H1 (cell line): ENCODE measurements around the gene VPS13D. TPM values are rescaled to one million over a fixed set of nuclear protein-coding genes. Genes with fewer than 3 reads are reported as not detected.

ENCODE experiments used
- CTCF ChIA-PET: fragments of 300-600 bp; sonication (Branson Sonifier 250); formaldehyde crosslinking; loops from one replicate; lab custom pipeline; 2021; ENCODE audit not compliant: partially characterized antibody; lab: Charles Lee
- POLR2A ChIA-PET: fragments of 300-600 bp; sonication (Branson Sonifier 250); formaldehyde crosslinking; loops from one replicate; lab custom pipeline; 2021; ENCODE audit warnings: inconsistent platforms; ENCODE audit not compliant: partially characterized antibody; lab: Charles Lee
- DNase-seq, 2 experiments: peaks; one replicate each; pipeline versions ENCODE4 v3.0.0 to v3.0.0-alpha.2; 2010 to 2022; ENCODE audit warnings: low spot score in 2 of 2, low read depth in 1 of 2, mixed read lengths in 1 of 2
- FAIRE-seq: peaks from 2 replicates; lab custom pipeline; 2011; peaks lifted over from hg19 to GRCh38; lab: Jason Lieb, UNC
- H2AFZ ChIP-seq: 2 replicates; pipeline ENCODE4 v1.8.1; 2012; ENCODE audit warnings: low read length, inconsistent platforms
- H2AK5ac ChIP-seq: 2 replicates; pipeline ENCODE4 v1.6.1; 2013; ENCODE audit warnings: low read depth, low read length
- H2BK120ac ChIP-seq: replicated peaks from 2 replicates; pipeline ENCODE3; 2013; ENCODE audit warnings: low read depth, low read length, inconsistent platforms
- H2BK12ac ChIP-seq: 2 replicates; pipeline ENCODE4 v1.6.1; 2013; ENCODE audit warnings: low read depth, low read length
- H2BK15ac ChIP-seq: 2 replicates; pipeline ENCODE4 v1.6.1; 2013; ENCODE audit warnings: low read length
- H2BK20ac ChIP-seq: 2 replicates; pipeline ENCODE4 v1.6.1; 2013; ENCODE audit warnings: low read length
- H2BK5ac ChIP-seq: 2 replicates; pipeline ENCODE4 v1.6.1; 2013; ENCODE audit warnings: low read depth, low read length
- H3K14ac ChIP-seq: 2 replicates; pipeline ENCODE4 v1.6.1; 2013; ENCODE audit warnings: inconsistent platforms; ENCODE audit not compliant: insufficient read length
- H3K18ac ChIP-seq: 2 replicates; pipeline ENCODE4 v1.6.1; 2013; ENCODE audit warnings: low read length; ENCODE audit errors: extremely low read depth
- H3K23ac ChIP-seq: 2 replicates; pipeline ENCODE4 v1.6.1; 2013; ENCODE audit warnings: inconsistent platforms; ENCODE audit not compliant: insufficient read length
- H3K23me2 ChIP-seq: 2 replicates; pipeline ENCODE4 v1.6.1; 2013; ENCODE audit warnings: low read depth, low read length
- H3K27ac ChIP-seq: 2 replicates; pipeline ENCODE4 v1.6.1; 2011; ENCODE audit warnings: low read depth, low read length, inconsistent platforms
- H3K27me3 ChIP-seq, 4 experiments: replicated peaks in 1 of 4; 1 replicate in 1 of 4; 2 replicates in 3 of 4; pipeline versions ENCODE4 v1.6.1 to v1.8.1; 2011 to 2013; ENCODE audit warnings: low read length in 3 of 4, mild to moderate bottlenecking in 3 of 4, inconsistent platforms in 2 of 4, mixed read lengths in 2 of 4, moderate library complexity in 1 of 4; ENCODE audit not compliant: control insufficient read depth in 3 of 4, insufficient read depth in 3 of 4; ENCODE audit errors: extremely low read depth in 1 of 4
- H3K36me3 ChIP-seq, 4 experiments: 2 replicates each; pipeline versions ENCODE4 v1.6.1 to v1.8.1; 2011 to 2013; ENCODE audit warnings: mild to moderate bottlenecking in 4 of 4, low read length in 3 of 4, moderate library complexity in 2 of 4, control low read depth in 1 of 4, inconsistent platforms in 1 of 4; ENCODE audit not compliant: insufficient read depth in 4 of 4, control insufficient read depth in 2 of 4
- H3K4ac ChIP-seq: replicated peaks from 2 replicates; pipeline ENCODE3; 2013; ENCODE audit warnings: low read length, low read depth, mixed read lengths, inconsistent platforms; ENCODE audit not compliant: insufficient read length
- H3K4me1 ChIP-seq, 4 experiments: replicated peaks in 1 of 4; 1 replicate in 1 of 4; 2 replicates in 3 of 4; pipeline versions ENCODE4 v1.6.1 to v1.8.1; 2011 to 2013; ENCODE audit warnings: low read length in 3 of 4, inconsistent platforms in 2 of 4, mixed read lengths in 1 of 4; ENCODE audit not compliant: insufficient read depth in 4 of 4, control insufficient read depth in 3 of 4
- H3K4me2 ChIP-seq, 2 experiments: 2 replicates each; pipeline versions ENCODE4 v1.6.1 to v1.8.1; 2011 to 2013; ENCODE audit warnings: low read depth in 2 of 2, low read length in 2 of 2, control low read depth in 1 of 2, inconsistent platforms in 1 of 2, mild to moderate bottlenecking in 1 of 2; ENCODE audit not compliant: insufficient read depth in 1 of 2
- H3K4me3 ChIP-seq, 4 experiments: fragments of 200-600, 300-600 bp in 1 of 4; sonication (generic), shearing (Covaris generic), sonication (Bioruptor Twin) in 1 of 4; 2 replicates each; pipeline versions ENCODE4 v1.5.1 to v1.8.1; 2011 to 2016; ENCODE audit warnings: low read length in 4 of 4, low read depth in 3 of 4, control low read depth in 2 of 4, inconsistent platforms in 2 of 4, mild to moderate bottlenecking in 2 of 4, mixed read lengths in 1 of 4, moderate library complexity in 1 of 4; ENCODE audit not compliant: insufficient read depth in 2 of 4; ENCODE audit errors: extremely low read depth in 1 of 4
- H3K56ac ChIP-seq: replicated peaks from 2 replicates; pipeline ENCODE3; 2013; ENCODE audit warnings: low read depth, mild to moderate bottlenecking, mixed read lengths, low read length, inconsistent platforms; ENCODE audit not compliant: insufficient read length
- H3K79me1 ChIP-seq: 2 replicates; pipeline ENCODE4 v1.6.1; 2013; ENCODE audit warnings: low read depth, low read length, control low read depth
- H3K79me2 ChIP-seq, 2 experiments: 2 replicates each; pipeline versions ENCODE4 v1.6.1 to v1.8.1; 2012 to 2013; ENCODE audit warnings: low read length in 2 of 2, mild to moderate bottlenecking in 2 of 2, inconsistent platforms in 1 of 2; ENCODE audit not compliant: insufficient read depth in 2 of 2, control insufficient read depth in 1 of 2
- H3K9ac ChIP-seq, 4 experiments: replicated peaks in 1 of 4; 1 replicate in 1 of 4; 2 replicates in 3 of 4; pipeline versions ENCODE4 v1.6.1 to v1.8.1; 2011 to 2013; ENCODE audit warnings: low read depth in 3 of 4, low read length in 3 of 4, control low read depth in 2 of 4, mild to moderate bottlenecking in 2 of 4, moderate library complexity in 2 of 4, inconsistent platforms in 1 of 4; ENCODE audit errors: extremely low read depth in 1 of 4
- H3K9me3 ChIP-seq, 2 experiments: 2 replicates each; pipeline versions ENCODE4 v1.6.1 to v1.8.1; 2012 to 2013; ENCODE audit warnings: mild to moderate bottlenecking in 2 of 2, moderate library complexity in 2 of 2, control low read depth in 1 of 2, inconsistent platforms in 1 of 2, low read depth in 1 of 2, low read length in 1 of 2, mixed read lengths in 1 of 2; ENCODE audit not compliant: insufficient read depth in 2 of 2
- H4K20me1 ChIP-seq, 2 experiments: replicated peaks in 1 of 2; 2 replicates each; pipeline versions ENCODE3 to v1.8.1; 2011 to 2013; ENCODE audit warnings: inconsistent platforms in 2 of 2, low read length in 2 of 2, mild to moderate bottlenecking in 1 of 2; ENCODE audit not compliant: insufficient read depth in 2 of 2, control insufficient read depth in 1 of 2
- H4K5ac ChIP-seq: 2 replicates; pipeline ENCODE4 v1.6.1; 2013; ENCODE audit warnings: low read length, low read depth, mixed read lengths, inconsistent platforms; ENCODE audit not compliant: insufficient read length
- H4K8ac ChIP-seq: 2 replicates; pipeline ENCODE4 v1.8.0; 2013; ENCODE audit warnings: mild to moderate bottlenecking, moderate library complexity, low read length, inconsistent platforms; ENCODE audit not compliant: insufficient read depth; ENCODE audit errors: extremely low read depth
- H4K91ac ChIP-seq: replicated peaks from 2 replicates; pipeline ENCODE3; 2013; ENCODE audit warnings: low read length, mixed read lengths, inconsistent platforms; ENCODE audit not compliant: insufficient read length
- BCL11A ChIP-seq, 2 experiments: IDR thresholded peaks; one replicate each; pipeline ENCODE4 v1.6.1; 2011; ENCODE audit warnings: low read depth in 2 of 2, low read length in 2 of 2, mild to moderate bottlenecking in 2 of 2
- BRCA1 ChIP-seq: IDR thresholded peaks from 2 replicates; pipeline ENCODE4 v1.6.1; 2012; ENCODE audit warnings: low read depth, low read length, improper control_type of control experiment
- FOSL1 ChIP-seq: IDR thresholded peaks from 2 replicates; pipeline ENCODE4 v1.6.1; 2011; ENCODE audit warnings: mild to moderate bottlenecking, low read depth, low read length, moderate library complexity; ENCODE audit not compliant: insufficient read depth
- GTF2F1 ChIP-seq: IDR thresholded peaks from 2 replicates; pipeline ENCODE4 v1.6.1; 2012; ENCODE audit warnings: low read depth, low read length, improper control_type of control experiment, borderline replicate concordance
- JUN ChIP-seq: IDR thresholded peaks from 2 replicates; pipeline ENCODE4 v1.6.1; 2011; ENCODE audit warnings: low read depth, mild to moderate bottlenecking, improper control_type of control experiment, low read length
- NANOG ChIP-seq: IDR thresholded peaks from 2 replicates; pipeline ENCODE4 v1.6.1; 2011; ENCODE audit warnings: low read length, low read depth, mild to moderate bottlenecking, inconsistent platforms; ENCODE audit not compliant: insufficient read depth, poor library complexity, severe bottlenecking
- POLR2AphosphoS5 ChIP-seq: IDR thresholded peaks from 2 replicates; pipeline ENCODE4 v1.6.1; 2011; ENCODE audit warnings: low read depth, low read length
- SP1 ChIP-seq: IDR thresholded peaks from 2 replicates; pipeline ENCODE4 v1.6.1; 2011; ENCODE audit warnings: low read depth, low read length
- SP4 ChIP-seq: IDR thresholded peaks from 2 replicates; pipeline ENCODE4 v1.6.1; 2012; ENCODE audit warnings: low read length, inconsistent platforms
- SUZ12 ChIP-seq: fragments of 200-600 bp; sonication (generic); IDR thresholded peaks from 2 replicates; pipeline ENCODE4 v1.6.1; 2012; ENCODE audit warnings: mild to moderate bottlenecking, inconsistent platforms, low read length, moderate library complexity, mixed read lengths
- ZNF274 ChIP-seq: IDR thresholded peaks from 2 replicates; pipeline ENCODE4 v1.7.0; 2012; ENCODE audit warnings: low read length, borderline replicate concordance; ENCODE audit errors: extremely low read depth
- WGBS, 2 experiments: shearing (Covaris generic) in 1 of 2; methylation state at CpG; one replicate each; pipeline versions ENCODE4 v1.1.6 to v1.1.7; 2013 to 2015; ENCODE audit warnings: low lambda C conversion rate in 2 of 2, mixed read lengths in 2 of 2, inconsistent platforms in 1 of 2, low coverage in 1 of 2, missing lambda C conversion rate in 1 of 2; ENCODE audit not compliant: insufficient replicate concordance in 2 of 2, insufficient coverage in 1 of 2, insufficient read length in 1 of 2; ENCODE audit errors: extremely low coverage in 1 of 2, missing lambda C conversion rate in 1 of 2; 5-methylcytosine and 5-hydroxymethylcytosine counted together
- polyA plus RNA-seq, 7 experiments: library from polyadenylated mRNA; depleted of rRNA in 3 of 7; stranded (reverse) in 5 of 7; unstranded in 2 of 7; fragments of >200 nt in 5 of 7; fragments of 200-250 nt in 2 of 7; gene quantifications; 1 replicate in 5 of 7; 2 replicates in 1 of 7; 4 replicates in 1 of 7; pipeline versions ENCODE4 v1.2.1 to v1.2.3, GENCODE V29; 2011 to 2013; ENCODE audit warnings: missing spikeins in 2 of 7, mixed read lengths in 2 of 7
- total RNA-seq: library from RNA; stranded (reverse); fragmentation: NEBNext Ultra II Directional; extraction: Animal tissue kit (Norgen Biotek cat#: 25700); gene quantifications from 2 replicates; pipeline ENCODE4 v1.2.1, GENCODE V29; 2021
- TF ChIP-seq, protein P1 (sequence below): IDR thresholded peaks from 2 replicates; pipeline ENCODE4 v1.6.1; 2011; ENCODE audit warnings: low read depth, mild to moderate bottlenecking, low read length; ENCODE audit not compliant: insufficient read depth

VPS13D gene
- total and polyA plus RNA-seq, 2 of the 8 experiments (the other 6 are each of a cell fraction or from before 2014, with no cell fraction given): 10.9 to 31.2 TPM

DNA sequence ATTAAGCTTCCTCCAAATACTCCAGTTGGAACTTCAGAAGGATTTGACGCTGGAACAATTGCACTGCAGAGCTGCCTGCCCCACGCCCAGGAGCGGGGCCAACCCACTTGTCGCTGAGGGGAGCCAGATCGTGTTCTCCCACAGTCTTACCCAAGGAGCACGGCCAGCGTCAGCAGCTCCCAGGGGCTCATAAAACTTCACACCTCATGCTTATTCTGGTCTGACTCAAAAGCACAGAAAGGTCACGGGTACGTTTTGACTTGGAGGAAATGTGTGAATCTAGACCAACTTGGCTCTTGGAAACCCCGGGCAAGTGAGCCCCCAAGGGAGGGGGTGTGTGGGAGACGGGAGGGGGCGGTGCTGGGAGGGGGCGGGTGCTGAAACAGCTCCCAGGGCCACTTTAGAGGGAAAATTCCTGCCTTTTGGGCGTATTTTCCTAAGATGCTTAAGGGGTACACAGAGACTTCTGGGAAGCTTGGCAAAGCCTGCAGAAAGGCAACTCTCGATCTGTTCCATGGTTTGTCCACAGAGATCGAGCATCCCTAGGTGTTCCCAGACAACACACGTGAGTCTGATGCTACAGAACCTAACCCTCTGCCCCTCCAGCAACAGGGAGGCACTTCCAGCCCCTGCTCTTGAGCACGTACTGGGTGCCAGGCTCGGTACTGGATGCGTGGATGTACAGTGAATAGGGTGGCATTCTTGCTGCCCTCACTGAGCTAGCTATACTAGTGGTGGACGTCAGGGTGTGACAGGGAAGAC, 289.3 kb downstream of the VPS13D start:
- H3K4me2 ChIP-seq: no peak overlapping the region
- H3K27ac ChIP-seq: no peak overlapping the region
- H3K18ac ChIP-seq: no peak overlapping the region
- no peaks in the 10 kb centered on the region for H3K23me2 ChIP-seq
- no peak overlapping the region for H4K8ac ChIP-seq
- no peak overlapping the region for H3K14ac ChIP-seq
- H3K79me2 ChIP-seq: no peaks in the 10 kb centered on the region
- H2BK15ac ChIP-seq: no peak overlapping the region
- no peak overlapping the region for H4K91ac ChIP-seq
- H3K4me1 ChIP-seq: peaks cover 0 to 2% (median 0%) of the 10 kb centered on the region in 4 experiments; a peak in 1 of 7 replicates
- H3K27me3 ChIP-seq: no peaks in the 10 kb centered on the region
- H3K9me3 ChIP-seq: no peaks in the 10 kb centered on the region
- peak overlapping the region; percentile 50; the same call in 1 of the 2 replicates for H2BK12ac ChIP-seq
- 0 out of 2 replicates have a peak overlapping the region, but pooled peaks have one; percentile 67 for H2BK20ac ChIP-seq
- H3K9ac ChIP-seq: no peak overlapping the region
- POLR2A ChIA-PET: interaction anchor here (0.5 to 1.5 kb wide), 2 partner anchors 21 to 99 kb away, joined by 3 read pairs; partner anchors contain the start of gene DHRS3
- no peaks in the 10 kb centered on the region for H4K20me1 ChIP-seq
- no peaks in the 10 kb centered on the region for H3K79me1 ChIP-seq
- no peak overlapping the region for H4K5ac ChIP-seq
- H3K4ac ChIP-seq: no peak overlapping the region
- 82% methylated on average over 20 of the region's 21 CpGs; no CpG with 5 or more reads in 1 of the 2 experiments for WGBS, 2 experiments
- no peak overlapping the region for H3K56ac ChIP-seq
- no peak for DNase-seq
- no peak overlapping the region for H2BK5ac ChIP-seq
- H2BK120ac ChIP-seq: no peak overlapping the region
- no peak overlapping the region for H3K23ac ChIP-seq
- no peaks in the 10 kb centered on the region; a peak in 2 of 8 replicates for H3K36me3 ChIP-seq
- H2AK5ac ChIP-seq: peak overlapping the region; percentile 75; the same call in 1 of the 2 replicates
- no peak overlapping the region for H3K4me3 ChIP-seq
- FAIRE-seq: no peak
- CTCF ChIA-PET: interaction anchor here (1.1 kb wide), 2 partner anchors 176 to 242 kb away, joined by 3 to 4 read pairs; no protein-coding TSS in a partner anchor
- no peak overlapping the region for H2AFZ ChIP-seq
- TF ChIP-seq ZNF274 (no peak), BCL11A (IDR thresholded peaks at IDR 0.05; ENCODE audit: low read depth in 2 of 2, low read length in 2 of 2) (no peak), GTF2F1 (no peak), NANOG (no peak), FOSL1 (no peak), BRCA1 (no peak), SP1 (no peak), JUN (no peak), SUZ12 (no peak), SP4 (no peak), POLR2AphosphoS5 (no peak)
- TF ChIP-seq, protein P1, sequence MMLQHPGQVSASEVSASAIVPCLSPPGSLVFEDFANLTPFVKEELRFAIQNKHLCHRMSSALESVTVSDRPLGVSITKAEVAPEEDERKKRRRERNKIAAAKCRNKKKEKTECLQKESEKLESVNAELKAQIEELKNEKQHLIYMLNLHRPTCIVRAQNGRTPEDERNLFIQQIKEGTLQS: no peak
